Spleen (tissue), 7 donors: ENCODE data around the gene HAS3.

Experiments
- CTCF ChIP-seq, 11 experiments: fragments of 200-600 bp in 7 of 11; fragments of 450-650 bp in 4 of 11; sonication (generic) in 4 of 11; IDR thresholded peaks in 8 of 11; conservative IDR thresholded peaks in 3 of 11; 1 replicate in 7 of 11; 2 replicates in 4 of 11; pipeline versions ENCODE4 v1.4.0 to v1.8.0; 2016 to 2021; ENCODE audit warnings: antibody characterized with exemption in 11 of 11, inconsistent platforms in 4 of 11, mild to moderate bottlenecking in 1 of 11
- POLR2A ChIP-seq, 3 donors: fragments of 450-650 bp; IDR thresholded peaks; one replicate each; pipeline ENCODE4 v1.5.1; 2017; ENCODE audit warnings: antibody characterized with exemption in 3 of 3, mild to moderate bottlenecking in 1 of 3
- POLR2AphosphoS5 ChIP-seq, 3 donors: sonication (generic); formaldehyde crosslinking; IDR thresholded peaks; one replicate each; pipeline ENCODE4 v1.5.1; 2017; ENCODE audit warnings: antibody characterized with exemption in 3 of 3
- donor health status: DM: no; HTN: no; CAD: no; lungs with moderate emphysema.
- donor health status: DM: no; HTN: no; CAD: no.
- donor health status: DM: no; HTN: no; CAD: no.

DNA sequence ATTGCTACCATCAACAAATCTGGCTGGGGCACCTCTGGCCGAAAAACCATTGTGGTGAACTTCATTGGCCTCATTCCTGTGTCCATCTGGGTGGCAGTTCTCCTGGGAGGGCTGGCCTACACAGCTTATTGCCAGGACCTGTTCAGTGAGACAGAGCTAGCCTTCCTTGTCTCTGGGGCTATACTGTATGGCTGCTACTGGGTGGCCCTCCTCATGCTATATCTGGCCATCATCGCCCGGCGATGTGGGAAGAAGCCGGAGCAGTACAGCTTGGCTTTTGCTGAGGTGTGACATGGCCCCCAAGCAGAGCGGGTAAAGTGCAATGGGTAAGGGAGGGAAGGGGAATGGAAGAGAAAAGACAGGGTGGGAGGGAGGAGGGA is 9.5 kb downstream of the HAS3 start:
- no peak for TF ChIP-seq CTCF (IDR thresholded peaks at IDR 0.05 in 8 of 11, conservative IDR thresholded peaks at IDR 0.05 in 3 of 11)
- TF ChIP-seq POLR2A (IDR thresholded peaks at IDR 0.05): no peak
- TF ChIP-seq POLR2AphosphoS5 (IDR thresholded peaks at IDR 0.05): no peak
